ENCODE measurements around the gene RPL32. TPM values are rescaled to one million over a fixed set of nuclear protein-coding genes. Genes with fewer than 3 reads are reported as not detected.

Gene RPL32
- total RNA-seq, 1 experiment from 2014 or later, result 1,643 TPM

- TF ChIP-seq FOXP4 (CRISPR knock-in tag; IDR thresholded peaks at IDR 0.05), result no peak
- TF ChIP-seq, protein P1, sequence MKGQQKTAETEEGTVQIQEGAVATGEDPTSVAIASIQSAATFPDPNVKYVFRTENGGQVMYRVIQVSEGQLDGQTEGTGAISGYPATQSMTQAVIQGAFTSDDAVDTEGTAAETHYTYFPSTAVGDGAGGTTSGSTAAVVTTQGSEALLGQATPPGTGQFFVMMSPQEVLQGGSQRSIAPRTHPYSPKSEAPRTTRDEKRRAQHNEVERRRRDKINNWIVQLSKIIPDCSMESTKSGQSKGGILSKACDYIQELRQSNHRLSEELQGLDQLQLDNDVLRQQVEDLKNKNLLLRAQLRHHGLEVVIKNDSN (CRISPR knock-in tag; IDR thresholded peaks at IDR 0.05), result no peak
- TF ChIP-seq, protein P2, sequence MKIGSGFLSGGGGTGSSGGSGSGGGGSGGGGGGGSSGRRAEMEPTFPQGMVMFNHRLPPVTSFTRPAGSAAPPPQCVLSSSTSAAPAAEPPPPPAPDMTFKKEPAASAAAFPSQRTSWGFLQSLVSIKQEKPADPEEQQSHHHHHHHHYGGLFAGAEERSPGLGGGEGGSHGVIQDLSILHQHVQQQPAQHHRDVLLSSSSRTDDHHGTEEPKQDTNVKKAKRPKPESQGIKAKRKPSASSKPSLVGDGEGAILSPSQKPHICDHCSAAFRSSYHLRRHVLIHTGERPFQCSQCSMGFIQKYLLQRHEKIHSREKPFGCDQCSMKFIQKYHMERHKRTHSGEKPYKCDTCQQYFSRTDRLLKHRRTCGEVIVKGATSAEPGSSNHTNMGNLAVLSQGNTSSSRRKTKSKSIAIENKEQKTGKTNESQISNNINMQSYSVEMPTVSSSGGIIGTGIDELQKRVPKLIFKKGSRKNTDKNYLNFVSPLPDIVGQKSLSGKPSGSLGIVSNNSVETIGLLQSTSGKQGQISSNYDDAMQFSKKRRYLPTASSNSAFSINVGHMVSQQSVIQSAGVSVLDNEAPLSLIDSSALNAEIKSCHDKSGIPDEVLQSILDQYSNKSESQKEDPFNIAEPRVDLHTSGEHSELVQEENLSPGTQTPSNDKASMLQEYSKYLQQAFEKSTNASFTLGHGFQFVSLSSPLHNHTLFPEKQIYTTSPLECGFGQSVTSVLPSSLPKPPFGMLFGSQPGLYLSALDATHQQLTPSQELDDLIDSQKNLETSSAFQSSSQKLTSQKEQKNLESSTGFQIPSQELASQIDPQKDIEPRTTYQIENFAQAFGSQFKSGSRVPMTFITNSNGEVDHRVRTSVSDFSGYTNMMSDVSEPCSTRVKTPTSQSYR (CRISPR knock-in tag; IDR thresholded peaks at IDR 0.05), result no peak
- 0 out of 2 replicates have a peak, but pooled peaks have one; percentile 61 for TF ChIP-seq ZNF416 (CRISPR knock-in tag; IDR thresholded peaks at IDR 0.05)
- TF ChIP-seq TCF7 (CRISPR knock-in tag; IDR thresholded peaks at IDR 0.05; ENCODE audit: low read depth), result no peak
- no peak for TF ChIP-seq FOXJ3 (CRISPR knock-in tag; IDR thresholded peaks at IDR 0.05; ENCODE audit: borderline replicate concordance)
- TF ChIP-seq, protein P3, sequence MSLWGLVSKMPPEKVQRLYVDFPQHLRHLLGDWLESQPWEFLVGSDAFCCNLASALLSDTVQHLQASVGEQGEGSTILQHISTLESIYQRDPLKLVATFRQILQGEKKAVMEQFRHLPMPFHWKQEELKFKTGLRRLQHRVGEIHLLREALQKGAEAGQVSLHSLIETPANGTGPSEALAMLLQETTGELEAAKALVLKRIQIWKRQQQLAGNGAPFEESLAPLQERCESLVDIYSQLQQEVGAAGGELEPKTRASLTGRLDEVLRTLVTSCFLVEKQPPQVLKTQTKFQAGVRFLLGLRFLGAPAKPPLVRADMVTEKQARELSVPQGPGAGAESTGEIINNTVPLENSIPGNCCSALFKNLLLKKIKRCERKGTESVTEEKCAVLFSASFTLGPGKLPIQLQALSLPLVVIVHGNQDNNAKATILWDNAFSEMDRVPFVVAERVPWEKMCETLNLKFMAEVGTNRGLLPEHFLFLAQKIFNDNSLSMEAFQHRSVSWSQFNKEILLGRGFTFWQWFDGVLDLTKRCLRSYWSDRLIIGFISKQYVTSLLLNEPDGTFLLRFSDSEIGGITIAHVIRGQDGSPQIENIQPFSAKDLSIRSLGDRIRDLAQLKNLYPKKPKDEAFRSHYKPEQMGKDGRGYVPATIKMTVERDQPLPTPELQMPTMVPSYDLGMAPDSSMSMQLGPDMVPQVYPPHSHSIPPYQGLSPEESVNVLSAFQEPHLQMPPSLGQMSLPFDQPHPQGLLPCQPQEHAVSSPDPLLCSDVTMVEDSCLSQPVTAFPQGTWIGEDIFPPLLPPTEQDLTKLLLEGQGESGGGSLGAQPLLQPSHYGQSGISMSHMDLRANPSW (CRISPR knock-in tag; conservative IDR thresholded peaks at IDR 0.05; ENCODE audit: low read depth), result no peak
- TF ChIP-seq NFATC4 (CRISPR knock-in tag; IDR thresholded peaks at IDR 0.05), result peak; percentile 59; the same call in 1 of the 2 replicates
- TF ChIP-seq ZSCAN18 (CRISPR knock-in tag; IDR thresholded peaks at IDR 0.05), result no peak
- TF ChIP-seq, protein P4, sequence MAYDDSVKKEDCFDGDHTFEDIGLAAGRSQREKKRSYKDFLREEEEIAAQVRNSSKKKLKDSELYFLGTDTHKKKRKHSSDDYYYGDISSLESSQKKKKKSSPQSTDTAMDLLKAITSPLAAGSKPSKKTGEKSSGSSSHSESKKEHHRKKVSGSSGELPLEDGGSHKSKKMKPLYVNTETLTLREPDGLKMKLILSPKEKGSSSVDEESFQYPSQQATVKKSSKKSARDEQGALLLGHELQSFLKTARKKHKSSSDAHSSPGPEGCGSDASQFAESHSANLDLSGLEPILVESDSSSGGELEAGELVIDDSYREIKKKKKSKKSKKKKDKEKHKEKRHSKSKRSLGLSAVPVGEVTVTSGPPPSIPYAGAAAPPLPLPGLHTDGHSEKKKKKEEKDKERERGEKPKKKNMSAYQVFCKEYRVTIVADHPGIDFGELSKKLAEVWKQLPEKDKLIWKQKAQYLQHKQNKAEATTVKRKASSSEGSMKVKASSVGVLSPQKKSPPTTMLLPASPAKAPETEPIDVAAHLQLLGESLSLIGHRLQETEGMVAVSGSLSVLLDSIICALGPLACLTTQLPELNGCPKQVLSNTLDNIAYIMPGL (CRISPR knock-in tag; IDR thresholded peaks at IDR 0.05), result no peak
- no peak for TF ChIP-seq SOX15 (CRISPR knock-in tag; IDR thresholded peaks at IDR 0.05)
- TF ChIP-seq KAT7 (CRISPR knock-in tag; IDR thresholded peaks at IDR 0.05; ENCODE audit: borderline replicate concordance), result no peak
- no peak for TF ChIP-seq ZNF423 (CRISPR knock-in tag; IDR thresholded peaks at IDR 0.05)
- no peak for TF ChIP-seq ETV6 (CRISPR knock-in tag; IDR thresholded peaks at IDR 0.05)
These were observed 10.0 kb downstream of the RPL32 start (continued) for GRCh38 chr3:12831301-12831866.

- no peak for DNase-seq (ENCODE audit: low spot score)
- POLR2A ChIA-PET, result interaction anchor here (1.0 to 1.3 kb wide), 2 partner anchors 11 to 20 kb away, joined by 3 to 4 read pairs; partner anchors contain the start of gene RPL32
- no peak for ATAC-seq
- H3K4me1 Mint-ChIP-seq, result peaks cover 52% of the 10 kb centered on the region
- H3K36me3 Mint-ChIP-seq, result peaks cover 48% of the 10 kb centered on the region
- no peaks in the 10 kb centered on the region for H3K9me3 Mint-ChIP-seq
- no peak for TF ChIP-seq NFATC4 (CRISPR knock-in tag; IDR thresholded peaks at IDR 0.05)
- TF ChIP-seq, protein P5, sequence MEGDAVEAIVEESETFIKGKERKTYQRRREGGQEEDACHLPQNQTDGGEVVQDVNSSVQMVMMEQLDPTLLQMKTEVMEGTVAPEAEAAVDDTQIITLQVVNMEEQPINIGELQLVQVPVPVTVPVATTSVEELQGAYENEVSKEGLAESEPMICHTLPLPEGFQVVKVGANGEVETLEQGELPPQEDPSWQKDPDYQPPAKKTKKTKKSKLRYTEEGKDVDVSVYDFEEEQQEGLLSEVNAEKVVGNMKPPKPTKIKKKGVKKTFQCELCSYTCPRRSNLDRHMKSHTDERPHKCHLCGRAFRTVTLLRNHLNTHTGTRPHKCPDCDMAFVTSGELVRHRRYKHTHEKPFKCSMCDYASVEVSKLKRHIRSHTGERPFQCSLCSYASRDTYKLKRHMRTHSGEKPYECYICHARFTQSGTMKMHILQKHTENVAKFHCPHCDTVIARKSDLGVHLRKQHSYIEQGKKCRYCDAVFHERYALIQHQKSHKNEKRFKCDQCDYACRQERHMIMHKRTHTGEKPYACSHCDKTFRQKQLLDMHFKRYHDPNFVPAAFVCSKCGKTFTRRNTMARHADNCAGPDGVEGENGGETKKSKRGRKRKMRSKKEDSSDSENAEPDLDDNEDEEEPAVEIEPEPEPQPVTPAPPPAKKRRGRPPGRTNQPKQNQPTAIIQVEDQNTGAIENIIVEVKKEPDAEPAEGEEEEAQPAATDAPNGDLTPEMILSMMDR (IDR thresholded peaks at IDR 0.05), result 0 out of 2 replicates have a peak, but pooled peaks have one; percentile 15
- no peak for TF ChIP-seq TEAD1 (CRISPR knock-in tag; IDR thresholded peaks at IDR 0.05)
- TF ChIP-seq ATF1 (CRISPR knock-in tag; IDR thresholded peaks at IDR 0.05), result no peak
- H3K27ac Mint-ChIP-seq, result peak overlapping the region; percentile 66; the same call in 1 of the 2 replicates
- H3K4me3 Mint-ChIP-seq, result no peak overlapping the region
- CTCF ChIA-PET, result interaction anchor here (0.6 to 2.3 kb wide), 11 partner anchors 11 to 289 kb away, joined by 3 to 16 read pairs (median 4); partner anchors contain the start of gene RPL32
- no peaks in the 10 kb centered on the region for H3K27me3 Mint-ChIP-seq (ENCODE audit: low read depth)
These were observed 10.6 kb downstream of the RPL32 start for GRCh38 chr3:12830785-12831156.
